HepG2 (cell line): ENCODE results near the gene ODAD4. TPM values are rescaled to one million over a fixed set of nuclear protein-coding genes. Genes with fewer than 3 reads are reported as not detected.

Experiments
- ARHGAP35 ChIP-seq: sonication (generic); formaldehyde crosslinking; IDR thresholded peaks from 2 replicates; pipeline ENCODE4 v1.9.0; 2022; ENCODE audit warnings: mild to moderate bottlenecking, inconsistent platforms, moderate library complexity, missing genetic modification reagents, borderline replicate concordance
- ARID2 ChIP-seq: sonication (generic); formaldehyde crosslinking; IDR thresholded peaks from 2 replicates; pipeline ENCODE4 v1.8.1; 2022; ENCODE audit warnings: mild to moderate bottlenecking, missing genetic modification reagents, borderline replicate concordance
- CERS6 ChIP-seq: sonication (generic); formaldehyde crosslinking; IDR thresholded peaks from 2 replicates; pipeline ENCODE4 v1.5.0; 2020; ENCODE audit warnings: missing genetic modification reagents
- DR1 ChIP-seq: sonication (generic); formaldehyde crosslinking; IDR thresholded peaks from 2 replicates; pipeline ENCODE4 v1.8.0; 2021; ENCODE audit warnings: mild to moderate bottlenecking, missing genetic modification reagents, inconsistent platforms
- EZH2 ChIP-seq: conservative IDR thresholded peaks from 2 replicates; pipeline ENCODE4 v1.6.1; 2012; ENCODE audit warnings: mild to moderate bottlenecking, low read depth, low read length, moderate library complexity
- JDP2 ChIP-seq: sonication (generic); formaldehyde crosslinking; IDR thresholded peaks from 2 replicates; pipeline ENCODE4 v1.8.1; 2022; ENCODE audit warnings: missing genetic modification reagents, borderline replicate concordance
- MTA3 ChIP-seq: sonication (generic); formaldehyde crosslinking; IDR thresholded peaks from 2 replicates; pipeline ENCODE4 v1.4.0; 2020; ENCODE audit warnings: missing genetic modification reagents
- PHF21A ChIP-seq: sonication (generic); formaldehyde crosslinking; IDR thresholded peaks from 2 replicates; pipeline ENCODE4 v1.5.0; 2020; ENCODE audit warnings: mild to moderate bottlenecking, missing genetic modification reagents
- RARA ChIP-seq: IDR thresholded peaks from 2 replicates; pipeline ENCODE4 v1.6.1; 2016; ENCODE audit warnings: missing genetic modification reagents, missing compliant biosample characterization
- RCOR2 ChIP-seq: IDR thresholded peaks from 2 replicates; pipeline ENCODE4 v1.6.1; 2016; ENCODE audit warnings: missing biosample characterization, missing genetic modification reagents
- SRSF9 ChIP-seq: fragments of 200-400 bp; formaldehyde crosslinking; IDR thresholded peaks from 2 replicates; pipeline ENCODE4 v1.6.1; 2018; ENCODE audit warnings: borderline replicate concordance, mild to moderate bottlenecking, low read depth, low read length; ENCODE audit not compliant: insufficient read depth, poor library complexity, severe bottlenecking
- THAP8 ChIP-seq: sonication (generic); formaldehyde crosslinking; IDR thresholded peaks from 2 replicates; pipeline ENCODE4 v1.5.1; 2020; ENCODE audit warnings: missing genetic modification reagents, mild to moderate bottlenecking, borderline replicate concordance
- ZFY ChIP-seq: sonication (generic); formaldehyde crosslinking; IDR thresholded peaks from 2 replicates; pipeline ENCODE4 v1.4.0; 2020; ENCODE audit warnings: missing genetic modification reagents
- ZNF234 ChIP-seq: sonication (generic); formaldehyde crosslinking; conservative IDR thresholded peaks from 2 replicates; pipeline ENCODE4 v1.5.1; 2020; ENCODE audit warnings: mild to moderate bottlenecking, missing genetic modification reagents
- ZNF274 ChIP-seq: sonication (generic); formaldehyde crosslinking; IDR thresholded peaks from 2 replicates; pipeline ENCODE4 v1.5.1; 2020; ENCODE audit warnings: mild to moderate bottlenecking, missing genetic modification reagents
- ZNF3 ChIP-seq: IDR thresholded peaks from 2 replicates; pipeline ENCODE4 v1.7.0; 2017; ENCODE audit warnings: inconsistent platforms
- ZNF407 ChIP-seq: sonication (generic); formaldehyde crosslinking; IDR thresholded peaks from one replicate; pipeline ENCODE4 v1.5.1; 2020; ENCODE audit warnings: mild to moderate bottlenecking, missing genetic modification reagents; ENCODE audit errors: not compliant biosample characterization
- ZNF496 ChIP-seq: sonication (generic); formaldehyde crosslinking; IDR thresholded peaks from 2 replicates; pipeline ENCODE4 v1.8.1; 2023; ENCODE audit warnings: mild to moderate bottlenecking, moderate library complexity, missing genetic modification reagents; ENCODE audit not compliant: insufficient replicate concordance
- ZNF660 ChIP-seq: sonication (generic); formaldehyde crosslinking; IDR thresholded peaks from 2 replicates; pipeline ENCODE4 v1.5.1; 2020; ENCODE audit warnings: mild to moderate bottlenecking, low read depth, missing genetic modification reagents, borderline replicate concordance
- ZNF674 ChIP-seq: sonication (generic); formaldehyde crosslinking; IDR thresholded peaks from 2 replicates; pipeline ENCODE4 v1.5.0; 2020; ENCODE audit warnings: low read depth, mild to moderate bottlenecking, missing genetic modification reagents
- polyA plus RNA-seq, 8 experiments: library from polyadenylated mRNA; depleted of rRNA in 3 of 8; stranded (reverse) in 7 of 8; unstranded in 1 of 8; fragments of >200 nt; fragmentation: Illumina TruSeq in 4 of 8; extraction: Trizol in 4 of 8; gene quantifications; 2 replicates each; pipeline versions ENCODE4 v1.2.1 to v1.2.3, GENCODE V29; 2011 to 2016; ENCODE audit warnings: low read depth in 4 of 8, missing spikeins in 1 of 8, mixed read lengths in 1 of 8; ENCODE audit not compliant: insufficient read depth in 1 of 8
- total RNA-seq, 5 experiments: library from RNA; depleted of rRNA; stranded (reverse); fragments of >200 nt; fragmentation: Illumina TruSeq; extraction: Trizol; gene quantifications; 2 replicates each; pipeline ENCODE4 v1.2.3, GENCODE V29; 2016; ENCODE audit warnings: low read depth in 1 of 5

The ODAD4 gene
- total and polyA plus RNA-seq, 2 of the 13 experiments (the other 11 are each of a cell fraction or from before 2014, with no cell fraction given), result 0.48 to 0.53 TPM

- TF ChIP-seq CERS6 (0 out of 2 replicates have a peak, but pooled peaks have one; percentile 40), ZNF407 (CRISPR knock-in tag) (no peak), DR1 (CRISPR knock-in tag) (no peak), RARA (peak; percentile 57), RCOR2 (CRISPR knock-in tag) (no peak; the same call in 1 of the 2 replicates), JDP2 (CRISPR knock-in tag) (no peak), ZFY (CRISPR knock-in tag) (peak; percentile 91), MTA3 (CRISPR knock-in tag) (no peak), ZNF674 (CRISPR knock-in tag) (no peak; the same call in 1 of the 2 replicates), ZNF274 (CRISPR knock-in tag) (no peak), PHF21A (CRISPR knock-in tag) (peak; percentile 54; the same call in 1 of the 2 replicates), ARID2 (0 out of 2 replicates have a peak, but pooled peaks have one; percentile 22), THAP8 (CRISPR knock-in tag) (no peak), ZNF234 (CRISPR knock-in tag) (no peak), ZNF3 (CRISPR knock-in tag) (no peak), SRSF9 (no peak), ARHGAP35 (CRISPR knock-in tag) (peak; percentile 61; the same call in 1 of the 2 replicates), ZNF660 (no peak), ZNF496 (no peak), EZH2 (no peak)
These were observed 29.1 kb downstream of the ODAD4 start (continued) for GRCh38 chr17:41959336-41960095.
